H1 (cell line): ENCODE results near the gene TIMMDC1. TPM values are rescaled to one million over a fixed set of nuclear protein-coding genes. Genes with fewer than 3 reads are reported as not detected.

Experiments used
- CHD2 ChIP-seq: IDR thresholded peaks from 2 replicates; pipeline ENCODE4 v1.6.1; 2012; ENCODE audit warnings: low read length, improper control_type of control experiment
- CTCF ChIP-seq, 3 experiments: IDR thresholded peaks; 1 replicate in 2 of 3; 2 replicates in 1 of 3; pipeline versions ENCODE4 v1.5.1 to v1.6.1; 2011; ENCODE audit warnings: low read length in 3 of 3, mild to moderate bottlenecking in 3 of 3, inconsistent platforms in 2 of 3, low read depth in 1 of 3, moderate library complexity in 1 of 3; ENCODE audit not compliant: insufficient read depth in 1 of 3; ENCODE audit errors: control extremely low read depth in 1 of 3
- JUN ChIP-seq: IDR thresholded peaks from 2 replicates; pipeline ENCODE4 v1.6.1; 2011; ENCODE audit warnings: low read depth, mild to moderate bottlenecking, improper control_type of control experiment, low read length
- RXRA ChIP-seq: IDR thresholded peaks from 2 replicates; pipeline ENCODE4 v1.6.1; 2011; ENCODE audit warnings: low read depth, mild to moderate bottlenecking, low read length, moderate library complexity; ENCODE audit not compliant: insufficient read depth
- SIX5 ChIP-seq: IDR thresholded peaks from 2 replicates; pipeline ENCODE4 v1.6.1; 2011; ENCODE audit warnings: mild to moderate bottlenecking, low read depth, low read length
- TAF7 ChIP-seq: optimal IDR thresholded peaks from 2 replicates; pipeline ENCODE3; 2011; ENCODE audit warnings: low read depth, mild to moderate bottlenecking, inconsistent platforms, low read length, moderate library complexity, borderline replicate concordance
- polyA plus RNA-seq, 7 experiments: library from polyadenylated mRNA; depleted of rRNA in 3 of 7; stranded (reverse) in 5 of 7; unstranded in 2 of 7; fragments of >200 nt in 5 of 7; fragments of 200-250 nt in 2 of 7; gene quantifications; 1 replicate in 5 of 7; 2 replicates in 1 of 7; 4 replicates in 1 of 7; pipeline versions ENCODE4 v1.2.1 to v1.2.3, GENCODE V29; 2011 to 2013; ENCODE audit warnings: missing spikeins in 2 of 7, mixed read lengths in 2 of 7
- total RNA-seq: library from RNA; stranded (reverse); fragmentation: NEBNext Ultra II Directional; extraction: Animal tissue kit (Norgen Biotek cat#: 25700); gene quantifications from 2 replicates; pipeline ENCODE4 v1.2.1, GENCODE V29; 2021
- TF ChIP-seq, protein P1 (sequence below): fragments of 300-600 bp; sonication (generic); IDR thresholded peaks from 2 replicates; pipeline ENCODE4 v1.7.1; 2012; ENCODE audit warnings: low read length, moderate library complexity, mild to moderate bottlenecking, inconsistent platforms; ENCODE audit not compliant: insufficient replicate concordance
- TF ChIP-seq, protein P2 (sequence below): IDR thresholded peaks from 2 replicates; pipeline ENCODE4 v1.6.1; 2011; ENCODE audit warnings: low read length, improper control_type of control experiment

Gene TIMMDC1
- total and polyA plus RNA-seq, 2 of the 8 experiments (the other 6 are each of a cell fraction or from before 2014, with no cell fraction given) = 80.7 to 128 TPM

DNA sequence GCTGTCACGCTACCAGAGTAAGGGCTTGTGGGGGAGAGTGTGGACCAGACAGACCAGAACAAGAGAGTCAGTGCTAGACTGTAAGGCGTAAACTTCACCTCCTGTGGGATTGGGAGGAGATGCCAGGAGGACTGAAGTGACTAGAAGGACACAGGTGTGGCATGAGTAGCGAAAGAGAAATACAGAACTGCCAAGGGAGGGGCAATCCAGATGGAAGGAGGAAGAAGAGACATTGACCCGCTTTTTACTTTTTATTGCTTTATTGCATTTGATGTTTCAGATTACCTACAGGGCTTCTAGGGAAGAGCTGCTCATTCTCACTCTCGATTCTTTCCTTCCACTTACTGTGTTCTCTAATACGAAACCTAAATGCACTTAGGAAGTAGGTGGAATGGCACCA, 27.5 kb upstream of the TIMMDC1 start (continued):
- TF ChIP-seq, protein P1, sequence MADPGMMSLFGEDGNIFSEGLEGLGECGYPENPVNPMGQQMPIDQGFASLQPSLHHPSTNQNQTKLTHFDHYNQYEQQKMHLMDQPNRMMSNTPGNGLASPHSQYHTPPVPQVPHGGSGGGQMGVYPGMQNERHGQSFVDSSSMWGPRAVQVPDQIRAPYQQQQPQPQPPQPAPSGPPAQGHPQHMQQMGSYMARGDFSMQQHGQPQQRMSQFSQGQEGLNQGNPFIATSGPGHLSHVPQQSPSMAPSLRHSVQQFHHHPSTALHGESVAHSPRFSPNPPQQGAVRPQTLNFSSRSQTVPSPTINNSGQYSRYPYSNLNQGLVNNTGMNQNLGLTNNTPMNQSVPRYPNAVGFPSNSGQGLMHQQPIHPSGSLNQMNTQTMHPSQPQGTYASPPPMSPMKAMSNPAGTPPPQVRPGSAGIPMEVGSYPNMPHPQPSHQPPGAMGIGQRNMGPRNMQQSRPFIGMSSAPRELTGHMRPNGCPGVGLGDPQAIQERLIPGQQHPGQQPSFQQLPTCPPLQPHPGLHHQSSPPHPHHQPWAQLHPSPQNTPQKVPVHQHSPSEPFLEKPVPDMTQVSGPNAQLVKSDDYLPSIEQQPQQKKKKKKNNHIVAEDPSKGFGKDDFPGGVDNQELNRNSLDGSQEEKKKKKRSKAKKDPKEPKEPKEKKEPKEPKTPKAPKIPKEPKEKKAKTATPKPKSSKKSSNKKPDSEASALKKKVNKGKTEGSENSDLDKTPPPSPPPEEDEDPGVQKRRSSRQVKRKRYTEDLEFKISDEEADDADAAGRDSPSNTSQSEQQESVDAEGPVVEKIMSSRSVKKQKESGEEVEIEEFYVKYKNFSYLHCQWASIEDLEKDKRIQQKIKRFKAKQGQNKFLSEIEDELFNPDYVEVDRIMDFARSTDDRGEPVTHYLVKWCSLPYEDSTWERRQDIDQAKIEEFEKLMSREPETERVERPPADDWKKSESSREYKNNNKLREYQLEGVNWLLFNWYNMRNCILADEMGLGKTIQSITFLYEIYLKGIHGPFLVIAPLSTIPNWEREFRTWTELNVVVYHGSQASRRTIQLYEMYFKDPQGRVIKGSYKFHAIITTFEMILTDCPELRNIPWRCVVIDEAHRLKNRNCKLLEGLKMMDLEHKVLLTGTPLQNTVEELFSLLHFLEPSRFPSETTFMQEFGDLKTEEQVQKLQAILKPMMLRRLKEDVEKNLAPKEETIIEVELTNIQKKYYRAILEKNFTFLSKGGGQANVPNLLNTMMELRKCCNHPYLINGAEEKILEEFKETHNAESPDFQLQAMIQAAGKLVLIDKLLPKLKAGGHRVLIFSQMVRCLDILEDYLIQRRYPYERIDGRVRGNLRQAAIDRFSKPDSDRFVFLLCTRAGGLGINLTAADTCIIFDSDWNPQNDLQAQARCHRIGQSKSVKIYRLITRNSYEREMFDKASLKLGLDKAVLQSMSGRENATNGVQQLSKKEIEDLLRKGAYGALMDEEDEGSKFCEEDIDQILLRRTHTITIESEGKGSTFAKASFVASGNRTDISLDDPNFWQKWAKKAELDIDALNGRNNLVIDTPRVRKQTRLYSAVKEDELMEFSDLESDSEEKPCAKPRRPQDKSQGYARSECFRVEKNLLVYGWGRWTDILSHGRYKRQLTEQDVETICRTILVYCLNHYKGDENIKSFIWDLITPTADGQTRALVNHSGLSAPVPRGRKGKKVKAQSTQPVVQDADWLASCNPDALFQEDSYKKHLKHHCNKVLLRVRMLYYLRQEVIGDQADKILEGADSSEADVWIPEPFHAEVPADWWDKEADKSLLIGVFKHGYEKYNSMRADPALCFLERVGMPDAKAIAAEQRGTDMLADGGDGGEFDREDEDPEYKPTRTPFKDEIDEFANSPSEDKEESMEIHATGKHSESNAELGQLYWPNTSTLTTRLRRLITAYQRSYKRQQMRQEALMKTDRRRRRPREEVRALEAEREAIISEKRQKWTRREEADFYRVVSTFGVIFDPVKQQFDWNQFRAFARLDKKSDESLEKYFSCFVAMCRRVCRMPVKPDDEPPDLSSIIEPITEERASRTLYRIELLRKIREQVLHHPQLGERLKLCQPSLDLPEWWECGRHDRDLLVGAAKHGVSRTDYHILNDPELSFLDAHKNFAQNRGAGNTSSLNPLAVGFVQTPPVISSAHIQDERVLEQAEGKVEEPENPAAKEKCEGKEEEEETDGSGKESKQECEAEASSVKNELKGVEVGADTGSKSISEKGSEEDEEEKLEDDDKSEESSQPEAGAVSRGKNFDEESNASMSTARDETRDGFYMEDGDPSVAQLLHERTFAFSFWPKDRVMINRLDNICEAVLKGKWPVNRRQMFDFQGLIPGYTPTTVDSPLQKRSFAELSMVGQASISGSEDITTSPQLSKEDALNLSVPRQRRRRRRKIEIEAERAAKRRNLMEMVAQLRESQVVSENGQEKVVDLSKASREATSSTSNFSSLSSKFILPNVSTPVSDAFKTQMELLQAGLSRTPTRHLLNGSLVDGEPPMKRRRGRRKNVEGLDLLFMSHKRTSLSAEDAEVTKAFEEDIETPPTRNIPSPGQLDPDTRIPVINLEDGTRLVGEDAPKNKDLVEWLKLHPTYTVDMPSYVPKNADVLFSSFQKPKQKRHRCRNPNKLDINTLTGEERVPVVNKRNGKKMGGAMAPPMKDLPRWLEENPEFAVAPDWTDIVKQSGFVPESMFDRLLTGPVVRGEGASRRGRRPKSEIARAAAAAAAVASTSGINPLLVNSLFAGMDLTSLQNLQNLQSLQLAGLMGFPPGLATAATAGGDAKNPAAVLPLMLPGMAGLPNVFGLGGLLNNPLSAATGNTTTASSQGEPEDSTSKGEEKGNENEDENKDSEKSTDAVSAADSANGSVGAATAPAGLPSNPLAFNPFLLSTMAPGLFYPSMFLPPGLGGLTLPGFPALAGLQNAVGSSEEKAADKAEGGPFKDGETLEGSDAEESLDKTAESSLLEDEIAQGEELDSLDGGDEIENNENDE = no peak
- TF ChIP-seq RXRA (no peak), SIX5 (no peak), CHD2 (no peak), JUN (no peak), CTCF (IDR thresholded peaks at IDR 0.05; ENCODE audit: control extremely low read depth in 1 of 3, insufficient read depth in 1 of 3, low read depth in 1 of 3, low read length in 3 of 3) (no peak), TAF7 (no peak)
- TF ChIP-seq, protein P2, sequence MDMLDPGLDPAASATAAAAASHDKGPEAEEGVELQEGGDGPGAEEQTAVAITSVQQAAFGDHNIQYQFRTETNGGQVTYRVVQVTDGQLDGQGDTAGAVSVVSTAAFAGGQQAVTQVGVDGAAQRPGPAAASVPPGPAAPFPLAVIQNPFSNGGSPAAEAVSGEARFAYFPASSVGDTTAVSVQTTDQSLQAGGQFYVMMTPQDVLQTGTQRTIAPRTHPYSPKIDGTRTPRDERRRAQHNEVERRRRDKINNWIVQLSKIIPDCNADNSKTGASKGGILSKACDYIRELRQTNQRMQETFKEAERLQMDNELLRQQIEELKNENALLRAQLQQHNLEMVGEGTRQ = no peak
